Prostate gland (tissue), 2 donors: ENCODE data around the gene TPRA1. TPM values are rescaled to one million over a fixed set of nuclear protein-coding genes. Genes with fewer than 3 reads are reported as not detected.

Experiments
- DNase-seq: peaks from one replicate; pipeline ENCODE4 v3.0.0-alpha.2; 2019; ENCODE audit warnings: low spot score
- H3K27ac ChIP-seq, 2 donors: fragments of 200-600 bp; sonication (generic); 2 replicates each; pipeline ENCODE4 v1.5.1; 2017 to 2019
- H3K27me3 ChIP-seq: fragments of 200-600 bp; sonication (generic); replicated peaks from 2 replicates; pipeline ENCODE4 v1.5.1; 2019; ENCODE audit not compliant: insufficient read depth
- H3K36me3 ChIP-seq, 2 donors: fragments of 200-600 bp; sonication (generic); 1 replicate in 1 of 2; 2 replicates in 1 of 2; pipeline versions ENCODE4 v1.5.1 to v1.8.1; 2017 to 2019
- H3K4me1 ChIP-seq: fragments of 200-600 bp; sonication (generic); replicated peaks from 2 replicates; pipeline ENCODE4 v1.5.1; 2019
- H3K4me3 ChIP-seq, 2 donors: fragments of 200-600 bp; sonication (generic); 2 replicates each; pipeline ENCODE4 v1.5.1; 2017 to 2019
- H3K9me3 ChIP-seq: fragments of 200-600 bp; sonication (generic); 2 replicates; pipeline ENCODE4 v1.5.1; 2017
- CTCF ChIP-seq, 4 experiments: fragments of 200-600 bp in 2 of 4; fragments of 450-650 bp in 2 of 4; sonication (generic) in 2 of 4; IDR thresholded peaks; 1 replicate in 3 of 4; 2 replicates in 1 of 4; pipeline ENCODE4 v1.5.1; 2016 to 2019; ENCODE audit warnings: antibody characterized with exemption in 4 of 4, mild to moderate bottlenecking in 2 of 4, moderate library complexity in 2 of 4
- POLR2A ChIP-seq: fragments of 450-650 bp; IDR thresholded peaks from one replicate; pipeline ENCODE4 v1.6.1; 2016; ENCODE audit warnings: antibody characterized with exemption, mild to moderate bottlenecking
- POLR2AphosphoS5 ChIP-seq: sonication (generic); formaldehyde crosslinking; IDR thresholded peaks from one replicate; pipeline ENCODE4 v1.6.1; 2017; ENCODE audit warnings: antibody characterized with exemption
- WGBS: methylation state at CpG from one replicate; pipeline ENCODE4 v1.1.5; 2018; 5-methylcytosine and 5-hydroxymethylcytosine counted together
- intact Hi-C: fragments of 100-400 bp; cut with DNase I; formaldehyde crosslinking; loops from one replicate; pipeline ENCODE4 v1.14.2; 2022
- total RNA-seq, 2 donors: library from RNA; depleted of rRNA; stranded (reverse); fragments of >200 nt; gene quantifications; one replicate each; pipeline ENCODE4 v1.1.0, GENCODE V29; 2016

Gene TPRA1
- total RNA-seq, 2 donors from 2014 or later: 46.6 to 73.1 TPM

DNA sequence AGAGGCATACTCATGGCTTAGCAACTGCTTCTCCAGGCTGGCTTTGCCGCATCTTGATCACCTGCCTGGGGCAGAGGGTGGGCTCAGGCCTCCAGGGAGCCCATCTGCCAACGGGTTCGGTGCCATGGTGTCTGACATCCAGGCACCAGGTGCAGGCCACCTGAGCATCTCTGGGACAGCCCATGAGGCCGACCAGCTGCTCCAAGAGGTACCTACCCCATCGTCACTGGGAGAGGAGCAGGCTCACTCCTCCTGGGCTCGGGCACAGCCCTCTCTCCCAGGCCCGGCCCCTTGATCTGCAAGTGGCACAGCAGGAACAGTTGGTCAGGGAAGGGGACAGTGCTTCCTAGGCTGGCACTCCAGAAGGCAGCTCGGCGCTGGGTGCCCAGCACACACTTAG, 21.9 kb downstream of the TPRA1 start:
- H3K27ac ChIP-seq: no peak overlapping the region
- H3K27me3 ChIP-seq: no peaks in the 10 kb centered on the region
- TF ChIP-seq POLR2A (no peak), CTCF (IDR thresholded peaks at IDR 0.05) (no peak), POLR2AphosphoS5 (no peak)
- no peaks in the 10 kb centered on the region for H3K4me1 ChIP-seq
- intact Hi-C loops: no loop called here
- WGBS: 90% methylated on average over 8 of the region's 9 CpGs
- no peaks in the 10 kb centered on the region for H3K9me3 ChIP-seq
- no peak for DNase-seq
- no peak overlapping the region for H3K4me3 ChIP-seq
- peaks cover 2 to 4% of the 10 kb centered on the region in 2 donors for H3K36me3 ChIP-seq

GRCh38 chr3:127566833-127567232, 23.7 kb downstream of the TPRA1 start:
- Histone ChIP-seq H3K36me3 (no peaks in the 10 kb centered on the region), H3K9me3 (no peaks in the 10 kb centered on the region), H3K4me3 (no peak overlapping the region), H3K4me1 (no peaks in the 10 kb centered on the region), H3K27ac (no peak overlapping the region), H3K27me3 (no peaks in the 10 kb centered on the region)
- DNase-seq: no peak
- TF ChIP-seq POLR2AphosphoS5: no peak
- TF ChIP-seq POLR2A: no peak
- TF ChIP-seq CTCF (IDR thresholded peaks at IDR 0.05): no peak
- intact Hi-C loops: no loop called here
- WGBS: 44% methylated on average over 9 of the region's 9 CpGs

- no peak for DNase-seq
- no peaks in the 10 kb centered on the region for H3K9me3 ChIP-seq
- no peak overlapping the region for H3K4me3 ChIP-seq
- intact Hi-C loops: no loop called here
- TF ChIP-seq POLR2A (no peak), CTCF (IDR thresholded peaks at IDR 0.05) (no peak)
- WGBS: 58% methylated on average over 6 of the region's 7 CpGs
- no peaks in the 10 kb centered on the region for H3K27me3 ChIP-seq
- H3K4me1 ChIP-seq: no peaks in the 10 kb centered on the region
- H3K27ac ChIP-seq: no peak overlapping the region
- H3K36me3 ChIP-seq: no peaks in the 10 kb centered on the region
Observed at GRCh38 chr3:127565711-127566110, 24.8 kb downstream of the TPRA1 start.

DNA sequence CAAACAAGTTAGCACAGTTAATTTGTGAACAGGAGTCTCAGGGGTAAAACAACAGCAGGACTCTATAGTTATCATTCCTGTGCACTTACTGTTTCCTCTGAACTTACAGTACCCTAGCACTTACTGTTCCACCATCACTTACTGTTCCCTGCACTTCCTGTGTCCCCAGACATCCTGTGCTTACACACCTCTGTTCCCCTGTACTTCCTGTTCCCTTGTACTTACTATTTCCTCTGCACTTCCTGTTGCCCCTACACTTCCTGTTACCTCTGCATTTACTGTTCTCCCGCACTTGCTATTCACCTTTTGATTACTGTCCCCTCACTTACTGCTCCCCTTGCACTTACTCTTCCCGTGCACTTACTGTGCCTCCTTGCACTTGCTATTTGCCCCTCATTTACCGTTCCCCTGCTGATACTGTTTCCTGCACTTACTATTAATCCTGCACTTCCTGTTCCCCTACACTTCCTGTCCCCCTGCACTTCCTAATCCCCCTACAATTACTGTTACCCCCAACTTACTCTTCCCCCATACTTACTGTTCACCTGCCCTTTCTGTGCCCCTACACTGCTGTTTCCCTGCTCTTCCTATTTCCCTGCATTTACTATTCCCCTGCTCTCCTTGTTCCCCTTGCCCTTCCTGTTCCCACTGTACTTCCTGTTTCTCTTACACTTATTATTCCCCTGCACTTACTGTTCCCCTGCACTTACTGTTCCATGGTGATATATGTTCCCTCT, 30.3 kb downstream of the TPRA1 start:
- Histone ChIP-seq H3K4me3 (no peak overlapping the region), H3K4me1 (no peaks in the 10 kb centered on the region), H3K27ac (no peak overlapping the region), H3K36me3 (no peaks in the 10 kb centered on the region), H3K9me3 (no peaks in the 10 kb centered on the region), H3K27me3 (no peaks in the 10 kb centered on the region)
- DNase-seq: no peak
- 78% methylated on average over 3 of the region's 3 CpGs for WGBS
- intact Hi-C loops: no loop called here
- TF ChIP-seq POLR2AphosphoS5 (no peak), CTCF (IDR thresholded peaks at IDR 0.05) (no peak), POLR2A (no peak)

DNA sequence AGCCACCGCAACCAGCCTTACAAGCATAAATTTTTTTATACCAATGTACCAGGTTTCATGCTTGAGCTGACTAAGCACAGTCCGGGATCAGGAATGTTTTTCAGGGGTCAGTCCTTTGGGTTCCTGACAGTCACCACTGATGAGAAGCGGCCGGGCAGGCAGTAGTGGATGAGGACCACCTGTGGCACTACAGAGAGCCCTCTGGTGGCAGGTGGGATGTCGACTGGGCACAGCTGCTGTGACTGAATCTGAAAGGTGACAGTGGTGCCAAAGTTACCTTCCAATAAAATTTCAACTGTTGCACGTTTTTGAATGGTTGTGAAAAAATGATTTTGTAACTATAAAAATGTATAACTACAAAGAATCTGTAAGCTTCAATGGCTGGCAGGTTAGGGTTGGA, 34.0 kb downstream of the TPRA1 start:
- Histone ChIP-seq H3K4me1 (no peaks in the 10 kb centered on the region), H3K4me3 (no peak overlapping the region), H3K27ac (no peak overlapping the region), H3K36me3 (no peaks in the 10 kb centered on the region), H3K27me3 (no peaks in the 10 kb centered on the region), H3K9me3 (no peaks in the 10 kb centered on the region)
- 52% methylated on average over 6 of the region's 6 CpGs for WGBS
- intact Hi-C loops: no loop called here
- no peak for DNase-seq
- TF ChIP-seq POLR2AphosphoS5 (no peak), POLR2A (no peak), CTCF (IDR thresholded peaks at IDR 0.05) (no peak)
